HFFc6 (cell line): ENCODE measurements around the gene SDHAF3. TPM values are rescaled to one million over a fixed set of nuclear protein-coding genes. Genes with fewer than 3 reads are reported as not detected.

Experiments
- DNase-seq: peaks from one replicate; pipeline ENCODE4 v3.0.0-alpha.2; 2018
- H3K27ac Mint-ChIP-seq: 2 replicates; pipeline ENCODE4 v1.8.0; 2020; ENCODE audit warnings: mild to moderate bottlenecking, mixed read lengths
- H3K27me3 Mint-ChIP-seq: 2 replicates; pipeline ENCODE4 v1.8.0; 2021; ENCODE audit warnings: mild to moderate bottlenecking, moderate library complexity, mixed read lengths; ENCODE audit not compliant: insufficient read depth
- H3K36me3 Mint-ChIP-seq: 2 replicates; pipeline ENCODE4 v1.8.0; 2021; ENCODE audit warnings: low read depth, mixed read lengths
- H3K4me1 Mint-ChIP-seq: 2 replicates; pipeline ENCODE4 v1.8.0; 2020; ENCODE audit warnings: low read depth, mixed read lengths
- H3K4me3 Mint-ChIP-seq: 2 replicates; pipeline ENCODE4 v1.8.0; 2020; ENCODE audit warnings: mild to moderate bottlenecking, moderate library complexity, mixed read lengths
- H3K9me3 Mint-ChIP-seq: 2 replicates; pipeline ENCODE4 v1.8.0; 2020; ENCODE audit warnings: mild to moderate bottlenecking, mixed read lengths
- CTCF ChIP-seq: fragments of 200-600 bp; sonication (generic); IDR thresholded peaks from 2 replicates; pipeline ENCODE4 v1.5.0; 2021; ENCODE audit warnings: antibody characterized with exemption, mild to moderate bottlenecking
- total RNA-seq, 6 experiments: library from RNA; stranded (reverse); fragmentation: NEBNext Ultra II Directional; extraction: Animal tissue kit (Norgen Biotek cat#: 25700); gene quantifications; 2 replicates in 1 of 6; 3 replicates in 5 of 6; pipeline ENCODE4 v1.2.3, GENCODE V29; 2021

Gene SDHAF3
- total RNA-seq, 6 experiments from 2014 or later, result 10.9 to 17.9 (median 14.8) TPM

- H3K4me3 Mint-ChIP-seq, result no peak overlapping the region
- no peaks in the 10 kb centered on the region for H3K36me3 Mint-ChIP-seq
- DNase-seq, result no peak
Measured at GRCh38 chr7:97200018-97200417, 82.5 kb downstream of the SDHAF3 start.

GRCh38 chr7:97203957-97204356 is 86.5 kb downstream of the SDHAF3 start:
- TF ChIP-seq CTCF, result no peak
- Mint-ChIP-seq H3K36me3 (no peaks in the 10 kb centered on the region), H3K4me1 (no peaks in the 10 kb centered on the region), H3K4me3 (no peak overlapping the region), H3K27me3 (no peaks in the 10 kb centered on the region), H3K27ac (no peak overlapping the region), H3K9me3 (no peaks in the 10 kb centered on the region; the same call in 1 of the 2 replicates)
- DNase-seq, result no peak

More at GRCh38 chr7:97200018-97200417, 82.5 kb downstream of the SDHAF3 start:
- Mint-ChIP-seq H3K27me3 (peaks cover 1% of the 10 kb centered on the region; the same call in 1 of the 2 replicates), H3K4me1 (no peaks in the 10 kb centered on the region), H3K27ac (no peak overlapping the region), H3K9me3 (no peaks in the 10 kb centered on the region; the same call in 1 of the 2 replicates)
- TF ChIP-seq CTCF, result no peak

GRCh38 chr7:97204821-97205220 is 87.3 kb downstream of the SDHAF3 start:
- no peak for TF ChIP-seq CTCF

GRCh38 chr7:97215556-97215955 is 98.1 kb downstream of the SDHAF3 start:
- H3K27ac Mint-ChIP-seq, result no peak overlapping the region
- no peaks in the 10 kb centered on the region for H3K36me3 Mint-ChIP-seq
- H3K4me1 Mint-ChIP-seq, result no peaks in the 10 kb centered on the region
- H3K27me3 Mint-ChIP-seq, result no peaks in the 10 kb centered on the region
- no peak for DNase-seq
- peaks cover 33% of the 10 kb centered on the region for H3K9me3 Mint-ChIP-seq
- H3K4me3 Mint-ChIP-seq, result no peak overlapping the region
- no peak for TF ChIP-seq CTCF

More at GRCh38 chr7:97204821-97205220, 87.3 kb downstream of the SDHAF3 start:
- Mint-ChIP-seq H3K9me3 (no peaks in the 10 kb centered on the region; the same call in 1 of the 2 replicates), H3K4me3 (no peak overlapping the region), H3K36me3 (no peaks in the 10 kb centered on the region), H3K4me1 (no peaks in the 10 kb centered on the region), H3K27ac (no peak overlapping the region), H3K27me3 (no peaks in the 10 kb centered on the region)
- DNase-seq, result no peak

GRCh38 chr7:97218767-97219166 is 101.3 kb downstream of the SDHAF3 start:
- Mint-ChIP-seq H3K4me1 (no peaks in the 10 kb centered on the region), H3K4me3 (no peak overlapping the region), H3K36me3 (no peaks in the 10 kb centered on the region), H3K9me3 (peaks cover 32% of the 10 kb centered on the region), H3K27me3 (no peaks in the 10 kb centered on the region; the same call in 1 of the 2 replicates), H3K27ac (no peak overlapping the region)
- TF ChIP-seq CTCF, result no peak
- no peak for DNase-seq

GRCh38 chr7:97219237-97219636 is 101.7 kb downstream of the SDHAF3 start:
- H3K27me3 Mint-ChIP-seq, result no peaks in the 10 kb centered on the region; the same call in 1 of the 2 replicates
- H3K9me3 Mint-ChIP-seq, result peaks cover 32% of the 10 kb centered on the region
- no peak overlapping the region for H3K4me3 Mint-ChIP-seq
- no peaks in the 10 kb centered on the region for H3K36me3 Mint-ChIP-seq
- no peak for DNase-seq
- no peak overlapping the region for H3K27ac Mint-ChIP-seq
- no peak for TF ChIP-seq CTCF
- no peaks in the 10 kb centered on the region for H3K4me1 Mint-ChIP-seq
